Endothelial cell (in vitro differentiated cells): ENCODE measurements around the gene EME2. TPM values are rescaled to one million over a fixed set of nuclear protein-coding genes. Genes with fewer than 3 reads are reported as not detected.

Source experiments
- DNase-seq: peaks from one replicate; pipeline ENCODE4 v3.0.0; 2021; ENCODE audit warnings: low spot score
- H3K27ac Mint-ChIP-seq: one replicate; pipeline ENCODE4 v1.8.0; 2021; ENCODE audit warnings: mixed read lengths, inconsistent platforms; ENCODE audit not compliant: unreplicated experiment
- H3K27me3 Mint-ChIP-seq: one replicate; pipeline ENCODE4 v1.8.0; 2021; ENCODE audit warnings: mild to moderate bottlenecking, moderate library complexity, mixed read lengths, inconsistent platforms; ENCODE audit not compliant: unreplicated experiment
- H3K36me3 Mint-ChIP-seq: one replicate; pipeline ENCODE4 v1.8.0; 2021; ENCODE audit warnings: mild to moderate bottlenecking, low read depth, mixed read lengths, inconsistent platforms; ENCODE audit not compliant: unreplicated experiment
- H3K4me1 Mint-ChIP-seq: one replicate; pipeline ENCODE4 v1.8.0; 2021; ENCODE audit warnings: mild to moderate bottlenecking, mixed read lengths, inconsistent platforms; ENCODE audit not compliant: unreplicated experiment
- H3K4me3 Mint-ChIP-seq: one replicate; pipeline ENCODE4 v1.8.0; 2021; ENCODE audit warnings: mild to moderate bottlenecking, mixed read lengths, inconsistent platforms; ENCODE audit not compliant: unreplicated experiment
- H3K9me3 Mint-ChIP-seq: one replicate; pipeline ENCODE4 v1.8.0; 2021; ENCODE audit warnings: mixed read lengths, inconsistent platforms; ENCODE audit not compliant: unreplicated experiment
- total RNA-seq: library from RNA; stranded (reverse); fragmentation: NEBNext Ultra II Directional; extraction: Animal tissue kit (Norgen Biotek cat#: 25700); gene quantifications from one replicate; pipeline ENCODE4 v1.2.1, GENCODE V29; 2021; ENCODE audit not compliant: unreplicated experiment
- TF ChIP-seq, protein P1 (sequence below): fragments of 200-600 bp; sonication (generic); IDR thresholded peaks from one replicate; pipeline ENCODE4 v1.5.0; 2021; ENCODE audit warnings: antibody characterized with exemption; ENCODE audit not compliant: unreplicated experiment

The EME2 gene
- total RNA-seq, 1 donor from 2014 or later = 25.4 TPM

- TF ChIP-seq, protein P1, sequence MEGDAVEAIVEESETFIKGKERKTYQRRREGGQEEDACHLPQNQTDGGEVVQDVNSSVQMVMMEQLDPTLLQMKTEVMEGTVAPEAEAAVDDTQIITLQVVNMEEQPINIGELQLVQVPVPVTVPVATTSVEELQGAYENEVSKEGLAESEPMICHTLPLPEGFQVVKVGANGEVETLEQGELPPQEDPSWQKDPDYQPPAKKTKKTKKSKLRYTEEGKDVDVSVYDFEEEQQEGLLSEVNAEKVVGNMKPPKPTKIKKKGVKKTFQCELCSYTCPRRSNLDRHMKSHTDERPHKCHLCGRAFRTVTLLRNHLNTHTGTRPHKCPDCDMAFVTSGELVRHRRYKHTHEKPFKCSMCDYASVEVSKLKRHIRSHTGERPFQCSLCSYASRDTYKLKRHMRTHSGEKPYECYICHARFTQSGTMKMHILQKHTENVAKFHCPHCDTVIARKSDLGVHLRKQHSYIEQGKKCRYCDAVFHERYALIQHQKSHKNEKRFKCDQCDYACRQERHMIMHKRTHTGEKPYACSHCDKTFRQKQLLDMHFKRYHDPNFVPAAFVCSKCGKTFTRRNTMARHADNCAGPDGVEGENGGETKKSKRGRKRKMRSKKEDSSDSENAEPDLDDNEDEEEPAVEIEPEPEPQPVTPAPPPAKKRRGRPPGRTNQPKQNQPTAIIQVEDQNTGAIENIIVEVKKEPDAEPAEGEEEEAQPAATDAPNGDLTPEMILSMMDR = no peak
- no peaks in the 10 kb centered on the region for H3K9me3 Mint-ChIP-seq
- no peak overlapping the region for H3K27ac Mint-ChIP-seq
- peaks cover 28% of the 10 kb centered on the region for H3K36me3 Mint-ChIP-seq
- H3K27me3 Mint-ChIP-seq = peaks cover 15% of the 10 kb centered on the region
- no peak overlapping the region for H3K4me3 Mint-ChIP-seq
- peaks cover 2% of the 10 kb centered on the region for H3K4me1 Mint-ChIP-seq
- DNase-seq = no peak
These were observed 14.7 kb upstream of the EME2 start for GRCh38 chr16:1757714-1758461.

DNA sequence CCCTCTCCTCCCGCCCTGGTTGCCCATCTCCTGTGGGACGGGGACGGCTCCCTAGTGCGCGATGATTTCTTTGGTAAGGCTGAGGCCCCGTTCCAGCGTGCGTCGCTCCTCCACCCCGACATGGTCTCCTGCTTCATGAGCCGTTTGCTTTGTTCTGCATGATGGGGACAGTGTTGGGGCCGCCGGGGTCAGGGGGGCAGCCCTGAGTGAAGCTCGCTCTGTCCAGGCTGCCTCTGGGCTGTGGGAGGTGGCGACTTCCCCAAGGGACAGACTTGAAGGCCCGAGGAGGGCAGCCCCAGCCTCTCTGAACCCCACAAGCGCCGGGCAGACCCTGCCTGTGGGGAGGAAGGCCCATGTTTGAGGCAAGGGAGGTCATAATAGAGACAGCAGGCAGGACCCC is 13.7 kb upstream of the EME2 start:
- Mint-ChIP-seq H3K36me3 (peaks cover 26% of the 10 kb centered on the region), H3K4me1 (peaks cover 2% of the 10 kb centered on the region), H3K4me3 (no peak overlapping the region), H3K27ac (no peak overlapping the region), H3K27me3 (peaks cover 15% of the 10 kb centered on the region), H3K9me3 (no peaks in the 10 kb centered on the region)
- TF ChIP-seq, protein P1 = no peak
- DNase-seq = no peak

DNA sequence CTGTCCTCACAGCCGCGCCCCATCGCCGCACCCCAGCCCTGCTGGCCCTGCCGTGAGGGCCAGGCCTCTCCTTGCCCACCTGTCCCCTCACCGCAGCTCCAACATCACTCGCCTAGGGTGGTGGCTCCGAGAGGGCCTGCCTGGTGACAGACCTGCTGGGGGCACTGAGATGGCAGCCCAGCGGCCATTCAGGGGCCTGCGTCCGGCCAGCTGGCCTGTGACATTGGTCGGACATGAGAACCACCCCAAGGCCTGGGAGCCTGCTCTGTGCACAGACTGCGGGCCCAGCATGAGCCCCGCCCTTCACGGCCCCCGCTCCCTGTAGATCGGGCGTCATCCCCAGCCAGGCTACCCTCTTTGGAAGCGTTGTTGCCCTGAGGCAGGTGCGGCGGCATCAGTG is 13.1 kb upstream of the EME2 start:
- no peak for DNase-seq
- Mint-ChIP-seq H3K4me3 (no peak overlapping the region), H3K27ac (no peak overlapping the region), H3K9me3 (no peaks in the 10 kb centered on the region), H3K36me3 (peaks cover 23% of the 10 kb centered on the region), H3K27me3 (peaks cover 15% of the 10 kb centered on the region), H3K4me1 (peaks cover 2% of the 10 kb centered on the region)
- TF ChIP-seq, protein P1 = no peak

GRCh38 chr16:1760911-1761310 is 11.7 kb upstream of the EME2 start:
- Mint-ChIP-seq H3K27me3 (peaks cover 10% of the 10 kb centered on the region), H3K36me3 (peaks cover 23% of the 10 kb centered on the region), H3K4me3 (peak overlapping the region; percentile 48), H3K27ac (no peak overlapping the region), H3K9me3 (no peaks in the 10 kb centered on the region), H3K4me1 (peaks cover 1% of the 10 kb centered on the region)
- DNase-seq = no peak
- TF ChIP-seq, protein P1 = no peak

DNA sequence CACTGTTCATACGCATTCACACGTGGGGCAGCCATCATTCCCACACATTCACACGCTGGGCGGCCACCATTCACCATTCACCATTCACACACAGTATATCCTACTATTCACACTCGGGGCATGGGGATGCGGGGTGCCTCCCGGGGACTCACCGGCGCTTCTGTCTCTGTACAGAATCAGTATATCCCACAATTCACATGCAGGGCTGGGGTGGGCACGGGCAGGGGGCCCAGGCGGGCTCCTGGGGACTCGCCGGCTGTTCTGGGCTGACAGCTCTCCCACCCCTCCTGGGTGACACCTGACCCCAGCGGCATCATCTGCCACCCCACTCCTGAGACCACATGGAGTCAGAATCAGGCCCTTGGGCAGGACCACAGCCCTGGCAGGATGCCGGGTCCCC is 10.9 kb upstream of the EME2 start:
- Mint-ChIP-seq H3K4me1 (no peaks in the 10 kb centered on the region), H3K27me3 (peaks cover 13% of the 10 kb centered on the region), H3K27ac (no peak overlapping the region), H3K36me3 (peaks cover 22% of the 10 kb centered on the region), H3K9me3 (no peaks in the 10 kb centered on the region), H3K4me3 (no peak overlapping the region)
- TF ChIP-seq, protein P1 = no peak
- DNase-seq = no peak
